NCI-H1930 (cell line): ENCODE data around the gene AKAP7.
"Not testable (repeated sequence)": the region's sequence is repeated elsewhere in the genome, so short reads cannot be mapped to it uniquely, and the experiment has no call there.

Source experiments
- DNase-seq, 2 experiments: peaks; one replicate each; lab custom pipeline; 2025; lab: John Stamatoyannopoulos, UW

The AKAP7 gene

DNA sequence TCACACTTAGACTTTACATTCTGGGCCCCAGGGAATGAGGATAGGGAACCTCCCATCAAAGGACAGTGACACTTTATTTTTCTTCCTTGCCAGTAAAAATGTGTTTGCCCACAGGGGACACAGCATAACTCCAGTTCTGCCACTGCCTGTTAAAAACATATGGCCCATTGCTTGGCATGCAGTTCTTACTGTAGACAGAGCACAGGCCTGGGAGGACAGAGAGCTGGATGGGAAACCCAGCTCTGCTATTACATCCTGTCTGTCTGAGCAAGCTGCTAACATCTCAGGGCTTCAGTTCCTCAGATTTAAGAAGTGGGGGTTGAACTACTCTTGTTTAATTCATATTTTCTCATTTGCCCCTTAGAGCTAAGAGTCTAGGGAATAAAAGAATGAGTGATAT lies 120.2 kb downstream of the AKAP7 start:
- no peak for DNase-seq

DNA sequence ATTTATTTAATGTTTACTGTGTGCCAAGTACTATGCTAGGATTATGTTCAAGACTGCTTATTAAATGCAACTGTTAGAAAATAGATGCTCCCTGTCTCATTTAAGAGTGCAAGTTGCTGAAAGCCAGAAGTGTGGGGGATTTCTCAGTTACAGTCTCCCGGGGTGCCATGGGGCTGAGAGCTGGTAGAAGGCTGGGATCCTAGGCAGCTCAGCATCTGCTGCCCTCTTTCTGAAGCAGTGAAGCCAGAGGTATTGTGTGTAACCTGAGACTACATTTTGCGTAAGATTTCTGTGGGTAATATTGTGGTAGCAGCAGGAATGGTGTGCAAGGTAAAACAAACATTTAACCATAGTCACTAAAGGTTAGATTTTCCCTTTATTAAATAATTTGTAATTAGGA lies 120.6 kb downstream of the AKAP7 start:
- DNase-seq = no peak

DNA sequence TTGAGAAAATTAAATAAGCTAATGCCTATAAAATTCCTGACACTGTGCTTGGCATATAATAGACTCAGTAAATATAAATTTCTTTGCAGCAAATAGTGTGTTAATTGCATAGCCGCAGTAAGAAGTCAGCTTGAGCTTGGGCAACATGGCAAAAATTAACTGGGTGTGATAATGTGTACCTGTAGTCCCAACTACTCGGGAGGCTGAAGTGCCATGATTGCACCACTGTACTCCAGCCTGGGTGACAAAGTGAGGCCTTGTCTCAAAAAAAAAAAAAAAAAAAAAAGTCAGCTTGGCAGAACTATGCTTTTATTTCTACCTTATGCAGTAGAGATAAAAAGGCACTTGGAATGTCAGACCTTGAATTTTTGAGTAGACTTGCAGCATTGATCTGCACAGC lies 121.8 kb downstream of the AKAP7 start:
- DNase-seq = no peak

DNA sequence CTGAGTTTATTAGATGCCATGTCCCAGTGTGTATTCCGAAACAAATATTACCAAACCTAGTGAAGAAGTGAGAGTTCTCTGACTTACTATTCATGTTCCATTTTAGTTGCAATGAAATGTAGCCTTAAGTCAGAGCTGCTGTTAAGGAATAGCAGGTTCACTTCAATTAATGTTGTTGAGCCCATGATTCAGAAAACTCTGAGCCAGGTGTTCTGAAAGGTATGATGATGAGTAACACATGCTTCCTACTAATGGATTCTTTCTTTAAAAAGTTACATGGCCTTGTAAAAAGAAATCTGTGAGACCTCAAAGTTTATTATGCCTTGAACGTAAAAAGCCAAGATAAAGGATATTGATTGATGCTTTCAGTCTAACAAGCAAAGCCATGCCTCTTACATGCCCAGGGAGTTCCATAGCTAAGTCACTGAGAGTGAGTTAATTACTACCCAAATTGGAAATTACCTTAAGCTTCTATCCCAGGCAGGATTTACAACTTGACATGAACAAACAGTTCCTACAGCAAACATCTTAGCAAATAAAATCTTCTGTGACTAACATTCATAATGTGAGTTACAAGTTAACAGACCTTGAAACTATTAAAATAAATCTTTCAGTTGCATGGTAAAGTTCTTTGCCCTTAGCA lies 122.9 kb downstream of the AKAP7 start:
- no peak for DNase-seq

DNA sequence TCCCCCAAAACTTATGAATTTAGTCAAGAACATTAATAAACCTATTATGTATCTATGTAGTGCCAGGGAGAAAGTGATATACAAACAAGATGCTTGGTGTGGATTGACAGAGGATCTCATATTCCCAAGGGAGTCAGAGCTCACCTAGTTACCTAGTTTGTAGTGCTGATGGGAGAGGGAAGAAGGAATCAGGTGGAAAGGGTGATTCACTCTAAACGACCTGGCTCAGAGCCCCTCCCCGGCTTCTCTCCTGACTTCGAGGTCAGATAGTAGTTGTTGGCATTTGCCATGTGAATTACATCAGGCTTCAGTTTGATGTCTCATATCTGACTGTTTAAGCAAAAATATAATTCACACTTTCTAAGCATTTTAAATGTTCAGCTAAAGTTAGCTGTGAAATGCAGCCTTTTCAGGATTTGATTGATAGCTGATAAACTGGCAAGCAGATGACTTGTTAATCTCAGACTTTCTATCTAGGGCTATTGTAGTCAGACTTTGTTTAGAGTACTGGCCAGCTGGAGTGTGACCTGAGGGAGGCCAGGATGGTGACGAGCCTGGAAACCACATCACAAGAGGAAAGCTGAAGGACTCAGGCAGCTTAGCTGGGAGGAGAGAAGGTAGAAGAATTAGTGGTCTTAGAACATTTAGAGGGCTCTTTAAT lies 123.7 kb downstream of the AKAP7 start:
- DNase-seq = no peak

DNA sequence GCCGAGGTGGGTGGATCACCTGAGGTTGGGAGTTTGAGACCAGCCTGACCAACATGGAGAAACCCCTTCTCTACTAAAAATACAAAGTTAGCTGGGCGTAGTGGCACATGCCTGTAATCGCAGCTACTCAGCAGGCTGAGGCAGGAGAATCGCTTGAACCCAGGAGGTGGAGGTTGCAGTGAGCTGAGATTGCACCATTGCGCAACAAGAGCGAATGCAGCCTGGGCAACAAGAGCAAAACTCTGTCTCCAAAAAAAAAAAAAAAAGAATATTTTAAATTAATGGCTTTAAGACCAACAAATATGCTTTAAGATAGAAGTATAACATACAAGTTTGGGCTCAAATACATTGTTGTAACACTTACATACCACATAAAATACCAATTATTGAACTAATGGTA lies 125.7 kb downstream of the AKAP7 start:
- not testable (repeated sequence) for DNase-seq

DNA sequence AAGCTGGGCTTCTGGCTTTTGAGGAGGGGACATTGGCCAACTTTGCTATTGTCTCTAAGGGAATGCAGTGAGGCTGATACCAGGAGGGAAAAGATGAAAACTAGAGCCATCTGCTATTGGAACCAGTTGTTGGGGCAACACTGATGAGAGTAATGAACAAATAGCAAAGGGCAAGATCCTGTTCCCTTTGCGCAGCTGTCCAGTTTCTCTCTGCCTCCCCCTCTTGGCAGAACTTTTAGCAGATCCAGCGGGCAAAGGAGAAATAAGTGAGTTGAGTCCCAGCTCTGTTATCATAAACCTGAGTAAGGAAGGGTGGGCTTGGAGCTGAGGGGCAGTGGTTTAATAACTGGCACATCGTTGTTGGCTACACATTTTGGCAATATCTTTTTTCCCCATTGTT lies 126.8 kb downstream of the AKAP7 start:
- DNase-seq = no peak

DNA sequence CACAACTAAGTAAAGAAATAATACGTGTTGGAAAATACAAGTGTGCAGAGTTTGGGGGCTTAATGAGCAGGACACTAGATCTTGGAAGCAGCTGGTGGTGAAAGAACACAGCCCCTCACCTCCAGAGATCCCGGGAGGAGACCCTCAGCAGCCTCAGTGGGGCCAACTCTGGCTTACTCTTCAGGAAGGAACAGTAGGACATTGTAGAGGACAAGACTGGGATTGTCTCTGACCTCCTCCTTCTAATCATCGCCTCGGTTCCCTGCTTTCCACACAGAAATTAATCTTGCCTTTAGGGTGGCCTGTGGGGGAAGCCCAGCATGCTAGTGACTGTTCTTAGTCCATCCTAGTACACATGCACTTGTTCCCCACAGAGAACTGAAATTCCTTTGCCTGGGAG lies 130.7 kb downstream of the AKAP7 start:
- no peak for DNase-seq

DNA sequence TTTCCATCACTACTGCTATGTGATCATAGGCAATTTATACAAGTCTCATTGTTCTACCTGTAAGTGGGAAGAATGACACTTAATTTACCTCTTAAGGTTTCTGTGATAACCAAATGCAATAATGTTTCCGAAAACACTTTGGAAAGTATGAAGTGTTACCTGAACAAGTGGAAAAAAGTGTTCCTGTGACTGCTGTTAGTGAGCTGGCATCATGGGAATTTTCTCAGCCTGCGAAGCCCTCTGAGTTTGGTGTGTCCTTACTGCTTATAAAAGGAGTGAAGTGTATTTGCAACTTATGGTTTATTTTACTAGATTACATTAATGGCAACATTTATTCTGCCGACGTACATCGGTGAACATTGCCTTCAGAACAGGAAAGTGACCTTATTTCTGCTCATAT lies 133.0 kb downstream of the AKAP7 start:
- DNase-seq = no peak

DNA sequence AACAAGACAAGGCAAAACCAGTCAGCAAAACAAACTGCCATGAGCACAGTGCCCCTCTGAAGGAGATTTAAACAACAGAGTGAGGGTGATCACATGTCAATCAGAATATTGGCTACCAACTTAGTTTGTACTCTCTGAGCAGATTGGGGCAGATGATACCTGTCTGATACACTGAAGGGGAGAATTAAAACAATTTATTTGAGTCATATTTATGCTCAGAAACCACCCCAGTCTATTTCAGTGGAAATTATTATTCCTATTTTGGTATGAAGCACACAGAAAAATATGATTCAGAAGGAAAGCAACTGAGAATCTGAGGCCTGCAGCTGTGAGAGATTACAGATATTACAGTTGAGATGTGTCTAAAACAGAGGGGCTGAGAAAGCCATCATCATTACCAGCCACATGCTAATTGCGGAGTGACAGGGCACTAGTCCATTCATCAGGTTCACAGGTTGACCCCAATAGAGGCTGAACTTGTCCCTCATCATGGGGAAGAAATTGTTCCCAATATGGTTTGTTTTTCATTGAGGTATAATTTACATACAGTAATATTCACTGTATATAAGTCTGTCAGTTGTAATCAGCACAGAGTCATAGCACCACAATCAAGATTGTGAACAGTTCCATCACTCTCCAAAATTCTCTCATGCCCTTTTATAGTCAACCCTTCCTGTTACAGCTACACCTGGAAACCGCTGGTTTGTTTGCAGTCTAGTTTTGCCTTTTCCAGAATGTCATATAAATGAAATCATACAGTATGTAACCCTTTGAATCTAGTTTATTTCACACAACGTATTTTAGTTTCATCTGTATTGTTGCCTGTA lies 134.5 kb downstream of the AKAP7 start:
- no peak for DNase-seq

DNA sequence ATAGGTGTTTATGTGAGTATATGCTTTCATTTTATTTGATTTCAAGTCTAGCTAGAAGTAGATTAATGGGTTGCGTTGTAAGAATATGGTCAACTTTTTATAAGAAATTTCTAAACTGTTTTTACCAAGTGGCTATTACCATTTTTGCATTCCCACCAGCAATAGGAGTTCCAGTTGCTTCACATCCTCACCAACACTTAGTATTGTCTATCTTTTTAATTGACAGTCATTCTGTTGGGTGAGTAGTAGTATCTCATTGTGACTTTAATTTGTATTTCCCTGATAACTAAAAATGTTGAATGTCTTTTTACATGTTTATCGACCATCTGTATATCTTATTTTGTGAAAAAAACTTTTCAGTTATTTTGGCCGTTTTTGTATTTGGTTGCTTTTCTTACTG lies 135.3 kb downstream of the AKAP7 start:
- DNase-seq = no peak

DNA sequence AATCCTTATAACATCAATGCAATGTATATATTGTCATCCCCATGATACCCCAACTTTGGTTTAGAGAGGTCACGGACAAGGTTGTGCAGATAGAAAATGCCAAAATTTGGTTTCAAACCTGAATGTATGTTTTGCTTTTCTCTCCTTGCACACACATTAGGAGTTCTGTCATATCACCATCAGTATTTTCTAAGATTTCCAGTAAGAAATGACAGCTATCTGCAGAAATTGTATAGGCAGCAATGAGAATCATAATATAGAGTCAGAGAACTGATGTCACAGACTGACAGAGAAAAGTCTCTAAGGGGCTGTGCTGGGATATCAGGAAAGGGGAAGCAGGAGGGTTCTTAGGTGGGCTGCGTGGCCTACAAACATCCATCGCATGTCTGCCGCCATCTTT lies 140.0 kb downstream of the AKAP7 start:
- DNase-seq = no peak

DNA sequence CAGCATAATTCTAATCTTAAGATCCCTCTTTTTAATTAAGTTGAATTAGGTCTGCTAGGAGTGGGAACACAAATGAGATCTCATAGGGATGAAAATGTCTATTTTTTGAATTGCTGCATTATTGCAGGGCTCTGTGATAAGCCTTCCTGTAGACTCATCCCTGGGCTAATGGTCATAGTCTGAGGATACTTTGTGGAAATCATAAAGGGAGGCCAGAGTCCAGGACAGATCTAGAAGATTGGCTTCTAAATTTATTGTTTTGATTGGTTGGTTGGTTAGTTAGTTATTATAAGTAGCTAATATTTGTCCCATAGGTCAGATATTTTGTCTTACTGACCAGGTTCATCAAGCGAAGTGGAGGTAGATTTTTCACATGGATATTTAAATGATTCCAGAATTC lies 142.3 kb downstream of the AKAP7 start:
- DNase-seq = no peak

DNA sequence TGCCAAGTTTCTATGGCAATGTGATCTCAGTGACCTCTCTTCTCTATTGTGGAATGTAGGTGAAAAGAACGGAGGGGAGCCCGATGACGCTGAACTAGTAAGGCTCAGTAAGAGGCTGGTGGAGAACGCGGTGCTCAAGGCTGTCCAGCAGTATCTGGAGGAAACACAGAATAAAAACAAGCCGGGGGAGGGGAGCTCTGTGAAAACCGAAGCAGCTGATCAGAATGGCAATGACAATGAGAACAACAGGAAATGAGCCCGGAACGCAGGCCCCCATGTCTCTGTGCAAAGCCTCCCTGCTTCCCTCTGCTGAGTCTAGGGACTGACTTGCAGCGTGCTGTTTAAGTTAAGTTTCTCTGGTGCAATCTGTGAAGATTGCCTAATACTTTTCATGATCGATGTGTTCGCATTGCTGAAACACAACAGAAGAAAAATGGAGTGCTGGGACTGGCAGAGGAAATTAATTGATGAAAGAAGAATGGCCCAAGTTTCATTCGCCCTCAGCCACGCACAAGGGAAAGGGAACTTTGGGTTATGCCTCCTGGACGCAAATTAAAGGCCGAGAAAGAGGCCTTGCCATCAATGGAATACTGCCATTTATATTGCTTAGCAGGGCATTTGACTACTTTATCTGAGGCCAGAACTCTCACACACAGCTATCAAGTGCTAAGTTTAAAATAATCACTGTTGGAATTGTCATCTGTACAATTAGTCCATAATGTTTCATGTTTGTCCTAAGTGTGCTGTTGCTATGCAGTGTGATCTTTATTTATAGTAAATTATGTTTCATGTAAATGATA lies 146.4 kb downstream of the AKAP7 start:
- no peak for DNase-seq

DNA sequence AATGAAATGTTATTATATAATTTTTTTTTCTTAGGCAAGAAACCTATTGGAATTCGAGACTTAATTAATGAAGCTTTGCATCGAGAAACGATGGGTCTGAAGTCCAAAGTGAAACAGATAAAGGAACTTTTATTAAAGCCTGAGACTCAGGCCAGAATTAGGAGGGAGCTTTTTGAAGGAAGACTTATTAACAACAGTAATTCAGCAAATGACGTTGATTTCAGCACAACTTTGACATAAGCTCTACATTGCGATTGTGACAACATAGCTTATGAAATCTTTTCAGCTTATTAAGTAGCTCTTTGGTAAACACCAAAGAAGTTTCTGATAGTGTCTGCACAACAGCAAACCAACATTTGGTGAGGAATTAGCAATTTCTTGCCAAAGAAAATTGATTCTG lies 147.1 kb downstream of the AKAP7 start:
- no peak for DNase-seq

DNA sequence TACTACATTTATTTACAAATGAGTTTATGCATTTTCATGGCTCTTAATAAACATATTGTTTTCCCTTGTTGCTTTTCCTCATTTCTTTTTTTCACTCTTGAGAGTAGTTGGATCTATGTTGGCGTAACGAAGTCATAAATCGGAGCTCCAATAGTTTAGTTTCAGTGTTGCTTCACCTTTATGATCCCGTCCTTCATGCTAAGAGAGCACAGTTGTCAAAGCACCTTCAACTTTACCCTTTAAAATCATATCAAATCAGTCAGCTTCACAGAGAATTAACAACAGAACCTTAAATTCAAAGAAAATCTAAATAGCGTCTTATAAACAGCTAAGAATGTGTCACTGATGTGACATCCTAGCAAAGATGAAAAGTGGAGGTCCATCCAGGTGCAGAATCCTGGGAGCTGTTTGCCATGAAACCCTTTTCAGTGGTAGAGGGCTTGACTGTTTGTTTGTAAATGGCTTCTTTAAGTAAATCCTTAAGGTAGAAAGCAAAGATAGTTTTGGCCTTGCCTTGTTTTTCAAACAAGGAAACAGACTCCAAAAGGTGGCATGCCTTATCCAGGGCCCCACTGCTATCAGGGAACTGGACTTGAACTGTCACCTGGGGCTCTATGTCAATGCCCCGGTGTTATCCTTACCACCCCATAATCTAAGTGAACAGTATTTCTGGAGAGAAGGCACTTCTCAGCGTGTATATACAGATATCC lies 148.4 kb downstream of the AKAP7 start:
- DNase-seq = no peak

DNA sequence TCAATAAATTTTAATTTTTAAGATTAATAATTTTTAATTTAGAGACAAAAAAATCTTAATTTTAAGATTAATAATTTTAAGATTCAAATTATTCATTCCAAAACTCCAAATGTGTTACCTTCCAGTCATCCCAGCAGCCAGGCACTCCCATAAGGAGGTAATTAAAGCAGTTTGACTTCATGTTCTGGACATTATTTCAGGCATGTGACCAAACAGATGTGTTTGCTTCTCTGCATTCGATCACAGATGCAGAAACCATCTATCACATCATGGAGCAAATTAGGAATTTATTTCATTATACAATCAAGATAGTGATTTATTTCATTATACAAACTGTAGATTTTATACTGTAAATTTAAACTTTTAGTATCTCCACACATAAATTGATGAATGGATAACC lies 150.3 kb downstream of the AKAP7 start:
- no peak for DNase-seq

DNA sequence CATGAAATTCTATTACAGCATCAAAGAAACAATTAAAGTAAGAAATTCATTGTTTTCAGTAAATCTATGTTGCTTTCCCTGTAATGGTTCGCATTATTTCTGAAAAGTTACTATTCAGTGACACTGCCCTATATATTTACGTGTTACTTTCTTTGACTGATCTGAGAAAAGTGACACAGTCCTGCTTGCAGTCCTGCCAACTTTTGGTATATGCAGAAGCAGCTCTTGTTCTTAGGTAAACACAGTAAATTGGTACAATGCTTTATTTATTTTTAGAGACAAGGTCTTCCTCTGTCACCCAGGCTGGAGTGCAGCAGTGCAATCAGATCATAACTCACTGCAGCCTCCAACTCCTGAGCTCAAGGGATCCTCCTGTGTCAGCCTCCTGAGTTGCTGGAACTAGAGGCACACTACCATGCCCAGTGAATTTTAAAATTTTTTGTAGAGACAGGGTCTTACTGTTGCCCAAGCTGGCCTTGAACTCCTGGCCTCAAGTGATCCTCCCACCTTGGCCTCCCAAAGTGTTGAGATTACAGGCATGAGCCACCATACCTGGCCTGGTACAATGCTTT lies 151.3 kb downstream of the AKAP7 start:
- no peak for DNase-seq

DNA sequence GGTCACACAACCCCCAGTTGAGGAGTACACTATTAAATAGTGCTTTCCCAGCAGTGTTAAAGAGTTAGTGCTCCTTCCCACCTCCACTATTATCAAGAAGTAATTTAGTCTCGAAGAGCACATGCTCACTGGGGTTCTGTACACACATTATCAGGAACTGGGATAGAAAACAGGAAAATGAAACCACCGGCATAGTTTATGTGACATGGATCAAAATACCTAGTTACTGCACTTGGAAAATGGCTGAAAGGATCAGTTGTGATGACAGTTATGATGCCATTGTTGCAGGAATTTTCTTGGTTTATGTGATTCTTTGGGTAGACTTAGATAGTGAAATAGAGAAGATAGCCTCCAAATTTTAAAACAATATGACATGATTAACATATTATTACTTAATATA lies 152.9 kb downstream of the AKAP7 start:
- no peak for DNase-seq

DNA sequence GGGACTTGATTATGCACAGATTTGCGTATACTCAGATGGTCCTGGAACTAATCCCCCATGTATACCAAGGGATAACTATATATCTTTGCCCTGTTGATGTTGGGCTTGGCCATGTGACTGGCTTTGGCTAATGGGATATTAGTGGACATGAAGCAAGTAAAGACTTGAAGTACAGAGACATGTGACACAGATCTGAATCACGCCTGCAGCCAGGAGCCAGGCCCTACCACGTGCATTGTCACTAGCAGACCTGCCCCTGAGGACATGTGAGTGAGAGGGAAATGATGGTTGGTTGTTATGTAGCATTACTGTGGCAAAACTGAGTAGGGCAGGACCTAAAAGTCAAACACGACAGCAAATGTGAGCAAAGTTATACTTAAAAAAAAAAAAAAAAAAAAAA lies 155.7 kb downstream of the AKAP7 start:
- no peak for DNase-seq

DNA sequence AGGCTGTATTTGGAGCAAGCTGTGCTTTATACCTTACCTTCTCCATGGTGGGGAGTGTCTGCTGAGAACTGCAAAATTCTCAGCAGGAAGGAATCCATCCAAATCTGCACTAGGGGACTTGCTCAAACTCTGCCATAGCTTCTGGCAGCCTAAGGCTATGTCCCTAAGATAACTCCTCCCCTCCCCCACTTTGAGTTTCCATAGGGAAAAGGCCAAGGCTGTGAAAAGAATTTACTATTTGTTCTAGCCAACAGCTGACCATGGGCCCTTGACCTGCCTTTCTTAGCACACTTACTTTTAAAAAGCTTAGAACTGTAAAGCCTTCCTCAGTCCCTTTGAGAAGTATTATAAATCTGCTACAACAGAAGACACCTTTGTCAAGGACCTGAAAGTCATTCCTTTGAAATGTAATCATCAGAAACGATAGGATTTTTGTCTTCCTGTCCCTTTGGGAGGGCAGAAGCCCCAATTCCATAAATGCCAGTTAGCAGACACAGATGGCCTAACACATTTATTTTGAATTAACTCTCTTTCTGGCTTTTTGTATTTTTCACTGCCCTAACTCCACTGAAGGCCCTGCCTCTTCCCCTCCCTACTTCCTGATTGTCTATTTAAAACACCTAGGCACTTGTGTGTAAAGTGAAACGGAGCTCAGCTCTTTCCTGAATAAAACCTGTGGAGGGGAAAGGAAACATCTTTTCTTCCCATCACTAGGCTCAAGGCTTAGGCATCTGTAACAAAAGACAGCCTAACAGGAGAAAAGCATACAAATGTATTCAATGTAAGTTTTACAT lies 157.1 kb downstream of the AKAP7 start:
- DNase-seq = no peak
